ENCODE measurements around the gene RALGDS.
"Not testable (repeated sequence)": the region's sequence is repeated elsewhere in the genome, so short reads cannot be mapped to it uniquely, and the experiment has no call there.

The RALGDS gene

DNA sequence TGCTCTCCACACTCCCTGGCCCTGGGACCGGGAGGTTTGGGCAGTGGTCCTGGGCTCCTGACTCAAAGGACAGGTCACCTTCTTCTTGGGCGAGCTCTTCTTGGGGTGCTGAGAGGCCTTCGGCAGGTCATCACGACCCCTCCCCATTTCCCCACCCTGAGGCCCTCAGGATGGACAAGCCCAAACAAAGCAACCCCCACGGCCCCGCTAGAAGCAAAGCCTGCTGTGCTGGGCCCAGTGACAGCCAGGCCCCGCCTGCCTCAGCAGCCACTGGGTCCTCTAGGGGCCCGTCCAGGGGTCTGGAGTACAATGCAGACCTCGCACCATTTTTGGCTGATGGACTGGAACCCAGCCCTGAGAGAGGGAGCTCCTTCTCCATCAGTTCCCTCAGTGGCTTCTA is 37.4 kb downstream of the RALGDS start:
- not testable (repeated sequence) for DNase-seq

GRCh38 chr9:133081957-133082644 is 38.9 kb downstream of the RALGDS start:
- not testable (repeated sequence) for DNase-seq

- not testable (repeated sequence) for DNase-seq
These were observed 40.0 kb downstream of the RALGDS start for GRCh38 chr9:133080786-133081779.

DNA sequence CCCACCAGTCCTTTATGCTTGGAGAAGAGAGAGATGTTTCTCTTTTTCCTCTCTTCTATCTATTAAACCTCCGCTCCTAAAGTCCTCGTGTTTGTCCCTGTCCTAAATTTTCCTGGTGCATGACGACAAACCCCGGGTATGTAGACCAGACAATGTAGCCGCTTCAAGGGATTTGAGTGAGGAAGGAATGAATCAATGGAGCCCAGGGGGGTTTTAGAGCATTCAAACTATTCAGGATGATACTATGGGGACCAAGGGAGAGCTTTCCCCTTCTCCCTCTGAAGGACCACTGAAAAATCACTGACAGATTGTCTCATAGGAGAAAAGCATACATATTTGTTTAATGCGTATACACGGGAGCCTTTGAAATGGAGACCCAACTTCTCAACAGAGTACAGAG is 40.9 kb downstream of the RALGDS start:
- no peak for DNase-seq

GRCh38 chr9:133078486-133078885 is 42.6 kb downstream of the RALGDS start:
- no peak for DNase-seq

DNA sequence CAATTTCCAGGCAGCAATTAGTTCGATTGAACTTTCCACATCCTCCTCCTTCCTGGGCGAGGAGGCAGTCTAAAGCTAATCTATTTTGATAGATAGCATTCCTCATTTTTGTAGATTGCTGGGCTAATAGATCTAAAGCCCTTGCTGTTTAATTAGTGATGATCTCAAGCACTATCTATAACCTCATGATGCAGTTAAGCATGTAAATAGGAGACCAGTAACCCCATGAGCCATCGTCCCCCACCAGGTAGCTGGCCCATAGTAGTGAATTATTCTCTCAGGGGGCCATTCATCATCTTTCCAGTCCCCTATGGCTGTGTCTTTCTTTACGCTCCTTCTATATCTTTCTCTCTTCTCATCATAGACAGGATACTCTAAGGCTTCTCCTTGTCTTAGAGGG is 44.3 kb downstream of the RALGDS start:
- DNase-seq, result no peak

DNA sequence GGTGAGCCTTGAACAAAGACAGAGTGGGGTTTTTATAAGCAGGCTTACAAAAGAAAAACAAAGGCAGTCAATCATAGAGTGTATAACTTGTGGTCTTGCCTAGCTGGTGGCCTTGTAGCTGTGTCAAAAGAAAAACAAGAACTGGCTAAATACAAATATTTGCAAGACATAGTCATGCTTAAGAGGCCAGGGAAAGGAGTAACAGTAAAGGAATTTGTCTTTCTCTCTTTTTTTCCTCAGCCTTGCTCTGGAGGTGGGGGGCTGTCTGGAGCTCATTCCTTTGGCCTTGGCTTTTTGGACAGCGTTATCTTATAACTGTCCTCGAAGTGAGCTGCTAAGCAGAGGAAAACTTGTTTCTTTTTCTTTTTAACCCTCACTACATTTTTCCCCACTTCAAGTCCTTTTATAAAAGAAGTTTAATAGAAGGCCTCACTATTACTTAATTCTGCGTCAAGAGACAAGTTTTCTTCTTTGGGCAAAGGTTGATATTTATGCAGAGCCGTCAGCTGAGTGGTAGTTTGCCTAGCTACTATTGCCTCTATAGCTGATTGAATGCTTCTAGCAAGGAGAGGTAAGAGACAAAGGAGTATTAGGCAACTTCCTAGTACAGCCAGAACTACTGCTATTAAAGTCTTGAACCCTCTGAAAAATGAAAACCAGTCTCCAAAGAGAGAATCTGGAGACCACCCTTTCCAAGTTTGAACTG is 45.0 kb downstream of the RALGDS start:
- no peak for DNase-seq

- no peak for DNase-seq
These were observed 46.9 kb downstream of the RALGDS start for GRCh38 chr9:133074111-133074651.

- no peak for DNase-seq
These were observed 47.7 kb downstream of the RALGDS start for GRCh38 chr9:133073086-133074014.

- not testable (repeated sequence) for DNase-seq
These were observed 48.8 kb downstream of the RALGDS start for GRCh38 chr9:133072210-133072609.

- DNase-seq, result no peak
These were observed 49.4 kb downstream of the RALGDS start for GRCh38 chr9:133071484-133072150.

- not testable (repeated sequence) for DNase-seq
These were observed 50.1 kb downstream of the RALGDS start for GRCh38 chr9:133070985-133071384.

- not testable (repeated sequence) for DNase-seq
These were observed 50.5 kb downstream of the RALGDS start for GRCh38 chr9:133070500-133070961.

- DNase-seq, result not testable (repeated sequence)
These were observed 52.6 kb downstream of the RALGDS start for GRCh38 chr9:133068431-133068830.

DNA sequence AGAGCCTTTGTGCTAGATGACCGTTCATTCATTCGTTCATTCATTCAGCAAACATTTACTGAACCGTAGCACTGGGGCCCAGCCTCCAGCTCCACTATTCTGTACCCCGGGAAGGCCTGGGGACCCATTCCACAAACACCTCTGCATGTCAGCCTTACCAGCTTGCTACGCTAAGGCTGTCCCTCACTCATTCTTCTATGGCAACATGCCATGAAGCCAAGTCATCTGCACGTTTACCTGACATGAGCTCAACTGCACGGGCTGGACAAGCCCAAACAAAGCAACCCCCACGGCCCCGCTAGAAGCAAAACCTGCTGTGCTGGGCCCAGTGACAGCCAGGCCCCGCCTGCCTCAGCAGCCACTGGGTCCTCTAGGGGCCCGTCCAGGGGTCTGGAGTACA is 53.2 kb downstream of the RALGDS start:
- no peak for DNase-seq

DNA sequence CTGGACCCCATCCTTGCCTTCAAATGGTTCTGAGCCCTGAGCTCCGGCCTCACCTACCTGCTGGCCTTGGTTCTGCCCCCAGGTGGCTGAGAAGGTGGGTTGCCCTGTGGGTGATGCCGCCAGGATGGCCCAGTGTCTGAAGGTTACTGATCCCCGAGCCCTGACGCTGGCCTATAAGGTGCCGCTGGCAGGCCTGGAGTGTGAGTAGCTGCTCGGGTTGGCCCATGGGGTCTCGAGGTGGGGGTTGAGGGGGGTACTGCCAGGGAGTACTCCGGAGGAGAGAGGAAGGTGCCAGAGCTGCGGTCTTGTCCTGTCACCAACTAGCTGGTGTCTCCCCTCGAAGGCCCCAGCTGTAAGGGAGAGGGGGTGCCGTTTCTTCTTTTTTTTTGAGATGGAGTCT is 54.0 kb downstream of the RALGDS start:
- DNase-seq, result no peak

- DNase-seq, result no peak
These were observed 54.7 kb downstream of the RALGDS start for GRCh38 chr9:133066181-133066983.

GRCh38 chr9:133065070-133065388 is 56.0 kb downstream of the RALGDS start:
- DNase-seq, result no peak

DNA sequence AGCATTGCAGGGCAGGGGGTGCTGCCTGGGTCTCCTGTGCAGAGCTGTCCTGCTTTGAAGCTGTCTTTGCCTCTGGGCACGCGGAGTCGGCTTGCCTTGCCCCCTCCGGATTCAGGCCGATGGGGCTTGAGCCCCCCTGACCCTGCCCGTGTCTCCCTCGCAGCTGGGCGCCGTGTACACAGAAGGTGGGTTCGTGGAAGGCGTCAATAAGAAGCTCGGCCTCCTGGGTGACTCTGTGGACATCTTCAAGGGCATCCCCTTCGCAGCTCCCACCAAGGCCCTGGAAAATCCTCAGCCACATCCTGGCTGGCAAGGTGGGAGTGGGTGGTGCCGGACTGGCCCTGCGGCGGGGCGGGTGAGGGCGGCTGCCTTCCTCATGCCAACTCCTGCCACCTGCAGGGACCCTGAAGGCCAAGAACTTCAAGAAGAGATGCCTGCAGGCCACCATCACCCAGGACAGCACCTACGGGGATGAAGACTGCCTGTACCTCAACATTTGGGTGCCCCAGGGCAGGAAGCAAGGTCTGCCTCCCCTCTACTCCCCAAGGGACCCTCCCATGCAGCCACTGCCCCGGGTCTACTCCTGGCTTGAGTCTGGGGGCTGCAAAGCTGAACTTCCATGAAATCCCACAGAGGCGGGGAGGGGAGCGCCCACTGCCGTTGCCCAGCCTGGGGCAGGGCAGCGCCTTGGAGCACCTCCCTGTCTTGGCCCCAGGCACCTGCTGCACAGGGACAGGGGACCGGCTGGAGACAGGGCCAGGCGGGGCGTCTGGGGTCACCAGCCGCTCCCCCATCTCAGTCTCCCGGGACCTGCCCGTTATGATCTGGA is 56.6 kb downstream of the RALGDS start:
- DNase-seq, result no peak
